ENCODE measurements around the gene SNAPC5.

Gene SNAPC5

GRCh38 chr15:66497502-66498455, at the start of gene SNAPC5:
Gene SNAPC5, minus strand, starts transcription at chr15:66497762. Its CDS starts 31 bp downstream, at chr15:66497731.
- H3K27me3 ChIP-seq (replicated peaks; ENCODE audit: control insufficient read depth, insufficient read depth, low read length): no peaks in the 10 kb centered on the region
- TF ChIP-seq, protein P1, sequence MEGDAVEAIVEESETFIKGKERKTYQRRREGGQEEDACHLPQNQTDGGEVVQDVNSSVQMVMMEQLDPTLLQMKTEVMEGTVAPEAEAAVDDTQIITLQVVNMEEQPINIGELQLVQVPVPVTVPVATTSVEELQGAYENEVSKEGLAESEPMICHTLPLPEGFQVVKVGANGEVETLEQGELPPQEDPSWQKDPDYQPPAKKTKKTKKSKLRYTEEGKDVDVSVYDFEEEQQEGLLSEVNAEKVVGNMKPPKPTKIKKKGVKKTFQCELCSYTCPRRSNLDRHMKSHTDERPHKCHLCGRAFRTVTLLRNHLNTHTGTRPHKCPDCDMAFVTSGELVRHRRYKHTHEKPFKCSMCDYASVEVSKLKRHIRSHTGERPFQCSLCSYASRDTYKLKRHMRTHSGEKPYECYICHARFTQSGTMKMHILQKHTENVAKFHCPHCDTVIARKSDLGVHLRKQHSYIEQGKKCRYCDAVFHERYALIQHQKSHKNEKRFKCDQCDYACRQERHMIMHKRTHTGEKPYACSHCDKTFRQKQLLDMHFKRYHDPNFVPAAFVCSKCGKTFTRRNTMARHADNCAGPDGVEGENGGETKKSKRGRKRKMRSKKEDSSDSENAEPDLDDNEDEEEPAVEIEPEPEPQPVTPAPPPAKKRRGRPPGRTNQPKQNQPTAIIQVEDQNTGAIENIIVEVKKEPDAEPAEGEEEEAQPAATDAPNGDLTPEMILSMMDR (IDR thresholded peaks at IDR 0.05; ENCODE audit: insufficient read depth, low read length, poor library complexity, severe bottlenecking): peak; percentile 95
- H3K36me3 ChIP-seq (ENCODE audit: control insufficient read depth, insufficient read depth, low read length): peaks cover 30% of the 10 kb centered on the region

GRCh38 chr15:66545255-66545654, 47.7 kb upstream of the SNAPC5 start:
- DNase-seq (ENCODE audit: extremely low read depth, insufficient read length): no peak
- Histone ChIP-seq H3K4me3 (replicated peaks; ENCODE audit: low read depth, low read length) (no peak overlapping the region), H3K36me3 (ENCODE audit: control insufficient read depth, insufficient read depth, low read length) (peaks cover 4% of the 10 kb centered on the region), H3K27me3 (replicated peaks; ENCODE audit: control insufficient read depth, insufficient read depth, low read length) (no peaks in the 10 kb centered on the region)
- TF ChIP-seq, protein P1 (IDR thresholded peaks at IDR 0.05; ENCODE audit: insufficient read depth, low read length, poor library complexity, severe bottlenecking): no peak

More at GRCh38 chr15:66497502-66498455, at the start of gene SNAPC5:
- peak within 1 kb of the TSS; percentile 83 for H3K4me3 ChIP-seq (replicated peaks; ENCODE audit: low read depth, low read length)
- peak; percentile 97 for DNase-seq (ENCODE audit: extremely low read depth, insufficient read length)

DNA sequence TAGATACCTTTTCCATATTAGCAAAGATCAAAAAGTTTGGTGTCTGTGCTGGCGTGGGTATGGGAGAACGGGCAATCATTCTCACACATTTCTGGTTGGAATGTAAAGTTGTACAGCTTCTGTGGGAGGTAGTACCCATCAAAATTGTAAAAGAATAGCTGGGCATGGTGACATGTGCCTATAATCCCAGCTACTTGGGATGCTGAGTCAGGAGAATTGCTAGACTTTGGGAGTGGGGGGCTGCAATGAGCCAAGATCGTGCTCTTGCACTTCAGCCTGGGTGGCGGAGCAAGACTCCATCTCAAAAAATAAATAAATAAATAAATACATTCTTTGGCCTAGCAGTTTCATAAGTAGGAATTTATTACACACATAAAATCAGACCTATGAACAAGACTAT, 45.3 kb upstream of the SNAPC5 start:
- TF ChIP-seq, protein P1 (IDR thresholded peaks at IDR 0.05; ENCODE audit: insufficient read depth, low read length, poor library complexity, severe bottlenecking): no peak
- DNase-seq (ENCODE audit: extremely low read depth, insufficient read length): no peak
- Histone ChIP-seq H3K4me3 (replicated peaks; ENCODE audit: low read depth, low read length) (no peak overlapping the region), H3K27me3 (replicated peaks; ENCODE audit: control insufficient read depth, insufficient read depth, low read length) (no peaks in the 10 kb centered on the region), H3K36me3 (ENCODE audit: control insufficient read depth, insufficient read depth, low read length) (peaks cover 3% of the 10 kb centered on the region)

GRCh38 chr15:66535056-66535455, 37.5 kb upstream of the SNAPC5 start:
- Histone ChIP-seq H3K27me3 (replicated peaks; ENCODE audit: control insufficient read depth, insufficient read depth, low read length) (no peaks in the 10 kb centered on the region), H3K4me3 (replicated peaks; ENCODE audit: low read depth, low read length) (no peak overlapping the region), H3K36me3 (ENCODE audit: control insufficient read depth, insufficient read depth, low read length) (peaks cover 2% of the 10 kb centered on the region)
- DNase-seq (ENCODE audit: extremely low read depth, insufficient read length): no peak
- TF ChIP-seq, protein P1 (IDR thresholded peaks at IDR 0.05; ENCODE audit: insufficient read depth, low read length, poor library complexity, severe bottlenecking): no peak

- Histone ChIP-seq H3K27me3 (replicated peaks; ENCODE audit: control insufficient read depth, insufficient read depth, low read length) (no peaks in the 10 kb centered on the region), H3K36me3 (ENCODE audit: control insufficient read depth, insufficient read depth, low read length) (peaks cover 3% of the 10 kb centered on the region), H3K4me3 (replicated peaks; ENCODE audit: low read depth, low read length) (no peak overlapping the region)
- DNase-seq (ENCODE audit: extremely low read depth, insufficient read length): no peak
- TF ChIP-seq, protein P1 (IDR thresholded peaks at IDR 0.05; ENCODE audit: insufficient read depth, low read length, poor library complexity, severe bottlenecking): no peak
These were observed 27.3 kb upstream of the SNAPC5 start for GRCh38 chr15:66524838-66525237.

All from GM06990 (cell line).